C4-2B (cell line): ENCODE results near the gene C5orf52.
"Not testable (repeated sequence)": the region's sequence is repeated elsewhere in the genome, so short reads cannot be mapped to it uniquely, and the experiment has no call there.

ENCODE experiments used
- H3K27ac ChIP-seq: fragments of 450-650 bp; 2 replicates; pipeline ENCODE4 v1.5.1; 2017
- CTCF ChIP-seq: fragments of 450-650 bp; conservative IDR thresholded peaks from 2 replicates; pipeline ENCODE4 v1.5.1; 2017; ENCODE audit warnings: mild to moderate bottlenecking
- ZFX ChIP-seq: fragments of 450-650 bp; IDR thresholded peaks from 2 replicates; pipeline ENCODE4 v1.6.1; 2017

The C5orf52 gene

DNA sequence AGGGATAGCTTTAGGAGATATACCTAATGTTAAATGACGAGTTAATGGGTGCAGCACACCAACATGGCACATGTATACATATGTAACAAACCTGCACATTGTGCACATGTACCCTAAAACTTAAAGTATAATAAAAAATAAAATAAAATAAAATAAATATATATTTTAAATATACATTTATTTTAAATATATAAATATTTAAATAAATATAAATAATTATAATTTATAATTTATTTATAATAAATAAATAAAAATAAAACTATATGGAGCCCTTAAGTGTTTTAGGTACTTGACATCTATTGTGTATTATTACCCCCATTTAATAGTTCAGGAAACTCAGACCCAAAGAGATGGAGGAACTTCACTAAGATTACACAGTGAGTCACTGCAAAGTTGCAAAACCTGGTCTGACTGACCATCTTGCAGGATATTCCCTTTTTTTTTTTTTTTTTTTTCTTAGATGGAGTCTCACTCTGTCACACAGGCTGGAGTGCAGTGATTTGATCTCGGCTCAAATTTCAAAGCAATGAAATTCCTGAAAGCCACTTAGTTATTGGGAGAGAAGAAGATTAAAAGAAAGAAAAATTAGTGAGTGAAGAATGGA is 5.8 kb upstream of the C5orf52 start:
- H3K27ac ChIP-seq = no peak overlapping the region
- TF ChIP-seq ZFX = no peak
- no peak for TF ChIP-seq CTCF

DNA sequence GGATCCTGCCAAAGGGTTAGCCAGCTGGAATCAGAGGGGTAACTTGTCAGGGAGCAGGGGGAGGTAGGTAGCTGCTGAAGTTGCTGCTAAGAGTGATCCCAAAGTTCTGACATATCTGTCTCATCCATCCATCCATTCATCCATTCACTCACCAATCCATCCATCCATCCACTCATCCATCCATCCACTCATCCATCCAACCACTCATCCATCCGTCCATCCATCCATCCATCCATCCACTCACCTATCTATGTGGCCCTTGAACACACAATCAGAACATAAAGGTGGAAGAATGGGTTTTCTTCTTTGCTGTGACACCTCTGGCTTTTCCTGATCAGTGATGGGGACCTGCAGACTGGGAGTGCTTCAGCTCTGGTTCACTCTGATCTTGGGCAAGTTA is 3.0 kb upstream of the C5orf52 start:
- TF ChIP-seq CTCF = no peak
- no peak for TF ChIP-seq ZFX

GRCh38 chr5:157669701-157670097 is 1.6 kb upstream of the C5orf52 start:
- no peak overlapping the region for H3K27ac ChIP-seq
- TF ChIP-seq ZFX (no peak), CTCF (no peak)

More for the DNA sequence above, 3.0 kb upstream of the C5orf52 start:
- no peak overlapping the region for H3K27ac ChIP-seq

DNA sequence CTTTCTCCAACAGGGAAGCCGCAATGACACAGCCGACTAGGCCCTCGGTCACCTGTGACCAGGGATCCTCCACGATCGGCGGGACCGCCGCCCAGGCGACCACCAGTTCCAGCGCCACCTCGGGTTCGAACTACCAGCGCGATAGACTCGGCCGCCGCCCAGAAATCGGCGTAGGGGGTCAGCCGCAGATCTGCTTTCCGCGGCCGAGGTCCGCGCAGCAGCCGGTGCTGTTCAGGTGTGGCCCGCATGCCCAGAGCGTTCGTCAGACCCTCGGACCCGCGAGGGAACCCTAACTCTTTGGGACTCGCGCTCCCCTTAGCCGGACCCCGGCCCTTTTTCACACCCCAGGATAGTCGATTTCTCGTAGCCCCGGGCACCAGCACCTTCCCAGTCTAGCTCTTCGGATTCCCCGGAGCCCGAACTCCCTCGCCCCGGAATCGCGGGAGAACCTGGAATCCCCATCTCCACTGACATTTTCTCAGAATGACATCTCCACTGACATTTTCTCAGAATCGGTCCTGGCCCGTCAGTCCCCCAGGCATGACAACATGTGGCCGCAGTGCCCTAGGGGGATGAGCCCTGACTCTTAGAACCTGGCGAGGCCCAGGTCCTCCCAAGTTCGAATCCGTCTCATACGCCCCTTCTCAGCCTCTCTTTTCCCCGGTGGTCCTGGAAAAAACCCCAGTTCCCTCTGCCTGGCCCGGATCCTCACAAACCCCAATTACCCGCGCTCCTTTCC is 428 bp downstream of the C5orf52 start:
- no peak for TF ChIP-seq CTCF
- TF ChIP-seq ZFX = no peak
- no peak overlapping the region for H3K27ac ChIP-seq

DNA sequence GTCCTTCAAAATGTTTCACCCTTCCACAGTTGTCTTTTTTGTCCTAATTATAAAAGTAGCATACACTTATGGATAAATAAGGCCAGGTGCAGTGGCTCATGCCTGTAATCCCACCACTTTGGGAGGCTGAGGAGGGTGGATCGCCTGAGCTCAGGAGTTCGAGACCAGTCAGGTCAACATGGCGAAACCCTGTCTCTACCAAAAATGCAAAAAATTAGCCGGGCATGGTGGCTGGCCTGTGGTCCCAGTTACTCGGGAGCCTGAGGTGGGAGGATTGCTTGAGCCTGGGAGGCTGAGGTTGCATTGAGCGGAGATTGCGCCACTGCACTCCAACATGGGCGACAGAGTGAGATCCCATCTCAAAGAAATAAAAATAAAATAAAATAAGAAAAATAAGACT is 1.6 kb downstream of the C5orf52 start:
- H3K27ac ChIP-seq = no peak overlapping the region
- TF ChIP-seq ZFX = no peak
- no peak for TF ChIP-seq CTCF

DNA sequence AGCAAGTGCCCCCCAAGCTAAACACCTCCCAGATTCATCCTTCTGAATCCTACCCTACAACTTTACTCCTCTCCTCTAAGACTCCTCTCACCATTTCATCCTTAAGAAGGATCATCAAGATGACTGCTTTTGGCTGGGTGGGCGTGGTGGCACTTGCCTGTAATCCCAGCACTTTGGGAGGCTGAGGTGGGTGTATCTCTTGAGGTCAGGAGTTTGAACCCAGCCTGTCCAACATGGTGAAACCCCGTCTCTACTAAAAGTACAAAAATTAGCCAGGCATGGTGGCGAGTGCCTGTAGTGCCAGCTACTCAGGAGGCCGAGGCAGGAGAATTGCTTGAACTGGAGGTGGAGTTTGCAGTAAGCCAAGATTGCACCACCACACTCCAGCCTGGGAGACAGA is 3.0 kb downstream of the C5orf52 start:
- H3K27ac ChIP-seq = not testable (repeated sequence)

- TF ChIP-seq CTCF (no peak), ZFX (no peak)
- no peak overlapping the region for H3K27ac ChIP-seq
Measured at GRCh38 chr5:157677931-157678330, 6.6 kb downstream of the C5orf52 start.

GRCh38 chr5:157679801-157680200 is 8.5 kb downstream of the C5orf52 start:
- no peak for TF ChIP-seq ZFX
- TF ChIP-seq CTCF = no peak
- H3K27ac ChIP-seq = no peak overlapping the region
